GM19452 (cell line): ENCODE measurements around the gene CFAP97D2.
"Not testable (repeated sequence)": the region's sequence is repeated elsewhere in the genome, so short reads cannot be mapped to it uniquely, and the experiment has no call there.

Experiments used
- ATAC-seq: cut with Tn5 transposase; IDR thresholded peaks from one replicate; pipeline ENCODE4 v1.9.1; 2021; ENCODE audit not compliant: unreplicated experiment

CFAP97D2 gene

DNA sequence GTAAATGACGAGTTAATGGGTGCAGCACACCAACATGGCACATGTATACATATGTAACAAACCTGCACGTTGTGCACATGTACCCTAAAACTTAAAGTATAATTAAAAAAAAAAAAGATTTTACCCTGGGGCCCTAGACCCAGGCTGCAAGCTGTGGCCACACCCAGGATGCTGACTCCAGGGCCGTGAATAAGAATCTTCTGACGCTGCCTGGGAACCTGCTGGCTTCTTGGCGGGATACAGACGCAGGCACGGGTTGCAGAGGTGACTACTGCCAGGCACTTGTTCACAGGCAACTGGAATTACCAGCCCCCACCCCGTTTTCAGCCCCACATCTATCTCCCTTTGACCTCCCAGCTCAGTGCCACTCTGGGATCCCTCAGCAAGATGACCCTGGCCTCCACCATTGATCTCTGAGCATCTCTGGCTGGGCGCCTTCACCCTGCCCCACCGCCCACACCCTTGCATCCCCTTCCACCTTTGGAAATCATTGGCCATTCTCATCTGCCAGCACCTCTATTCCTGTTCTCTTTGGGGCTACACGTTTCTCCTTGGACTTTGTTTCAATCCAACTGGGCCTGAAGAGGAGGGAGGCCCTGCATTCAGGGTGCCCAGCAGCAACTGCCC, 21.1 kb upstream of the CFAP97D2 start:
- no peak for ATAC-seq

DNA sequence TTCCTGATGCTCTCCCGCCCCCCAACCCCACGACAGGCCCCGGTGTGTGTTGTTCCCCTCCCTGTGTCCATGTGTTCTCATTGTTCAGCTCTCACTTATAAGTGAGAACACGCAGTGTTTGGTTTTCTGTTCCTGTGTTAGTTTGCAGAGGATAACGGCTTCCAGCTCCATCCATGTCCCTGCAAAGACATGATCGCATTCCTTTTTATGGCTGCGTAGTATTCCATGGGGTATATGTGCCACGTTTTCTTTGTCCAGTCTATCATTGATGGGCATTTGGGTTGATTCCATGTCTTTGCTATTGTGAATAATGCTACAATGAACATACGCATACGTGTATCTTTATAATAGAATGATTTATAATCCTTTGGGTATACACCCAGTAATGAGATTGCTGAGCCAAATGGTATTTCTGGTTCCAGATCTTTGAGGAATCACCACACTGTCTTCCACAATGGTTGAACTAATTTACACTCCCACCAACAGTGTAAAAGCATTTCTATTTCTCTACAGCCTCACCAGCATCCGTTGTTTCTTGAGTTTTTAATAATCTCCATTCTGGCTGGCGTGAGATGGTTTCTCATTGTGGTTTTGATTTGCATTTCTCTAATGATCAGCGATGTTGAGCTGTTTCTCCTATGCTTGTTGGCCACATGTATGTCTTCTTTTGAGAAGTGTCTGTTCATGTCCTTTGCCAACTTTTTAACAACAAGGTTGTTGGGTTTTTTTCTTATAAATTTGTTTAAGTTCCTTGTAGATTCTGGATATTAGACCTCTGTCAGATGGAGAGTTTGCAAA, 20.0 kb upstream of the CFAP97D2 start:
- not testable (repeated sequence) for ATAC-seq

DNA sequence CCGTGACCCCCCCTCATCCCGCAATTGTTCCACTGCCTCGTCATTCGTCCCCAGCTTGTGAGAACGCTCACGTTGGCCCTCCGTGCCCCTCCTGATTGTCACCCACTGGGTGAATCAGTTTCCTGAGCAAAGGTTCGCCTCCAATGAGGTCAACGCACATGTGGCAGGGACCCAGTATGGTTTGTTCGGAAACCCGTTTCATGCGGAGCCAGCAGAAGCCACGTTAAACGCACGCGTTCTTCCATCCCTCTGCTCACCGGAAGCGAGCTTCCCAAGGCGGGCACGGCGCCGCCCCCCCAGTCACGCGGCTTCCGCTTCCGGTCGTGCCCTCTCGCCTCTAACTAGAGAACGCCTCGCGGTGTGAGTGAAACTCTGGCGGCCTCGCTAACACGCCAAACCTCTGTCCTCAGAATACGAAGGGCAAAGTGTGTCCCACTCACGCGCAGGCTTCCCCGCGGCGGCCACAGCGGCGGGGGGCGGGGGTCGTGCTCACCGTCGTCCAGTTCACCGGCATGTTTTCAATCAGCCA, 18.0 kb upstream of the CFAP97D2 start:
- no peak for ATAC-seq

DNA sequence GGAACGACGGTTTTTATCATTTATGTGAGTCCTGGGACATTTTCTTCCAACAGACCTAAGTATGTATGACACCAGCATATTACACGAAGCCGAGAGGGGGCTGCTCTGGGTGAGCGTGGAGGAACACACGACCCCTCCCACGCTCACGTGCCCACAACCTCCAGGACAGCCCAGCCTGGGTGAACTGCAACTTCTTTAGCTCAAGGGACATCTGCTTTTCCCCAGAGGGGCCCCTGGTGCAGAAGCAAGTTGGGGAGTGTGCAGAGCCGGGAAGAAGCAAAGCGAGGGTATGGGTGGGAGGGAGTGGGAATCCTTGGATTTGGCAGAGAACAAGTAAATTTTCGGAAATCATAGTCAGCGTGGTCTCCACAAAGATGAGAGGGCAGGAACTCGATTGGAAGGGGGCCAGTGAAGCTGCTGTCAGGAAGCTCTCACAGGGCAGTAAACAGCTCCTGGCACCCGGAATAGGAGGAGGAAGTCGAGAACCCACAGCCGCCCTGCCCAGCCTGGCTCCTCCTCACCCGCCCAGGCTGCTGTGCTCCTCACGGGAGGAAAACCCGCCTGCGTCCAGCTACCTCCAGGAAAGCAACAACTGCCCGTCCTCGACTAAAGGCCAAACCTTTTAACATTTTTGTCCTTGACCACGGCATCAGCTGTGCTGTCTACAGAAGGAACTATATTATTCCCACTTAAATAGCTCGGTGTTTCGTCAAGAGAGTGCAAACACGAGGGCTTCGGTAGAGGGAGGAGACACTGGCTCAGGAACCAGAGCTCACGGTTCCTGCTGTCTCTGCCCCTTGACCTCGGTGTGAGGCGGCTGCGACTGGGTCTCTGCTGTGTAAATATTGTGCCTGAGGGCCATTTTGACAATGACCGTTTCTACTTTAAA, 17.2 kb upstream of the CFAP97D2 start:
- no peak for ATAC-seq

DNA sequence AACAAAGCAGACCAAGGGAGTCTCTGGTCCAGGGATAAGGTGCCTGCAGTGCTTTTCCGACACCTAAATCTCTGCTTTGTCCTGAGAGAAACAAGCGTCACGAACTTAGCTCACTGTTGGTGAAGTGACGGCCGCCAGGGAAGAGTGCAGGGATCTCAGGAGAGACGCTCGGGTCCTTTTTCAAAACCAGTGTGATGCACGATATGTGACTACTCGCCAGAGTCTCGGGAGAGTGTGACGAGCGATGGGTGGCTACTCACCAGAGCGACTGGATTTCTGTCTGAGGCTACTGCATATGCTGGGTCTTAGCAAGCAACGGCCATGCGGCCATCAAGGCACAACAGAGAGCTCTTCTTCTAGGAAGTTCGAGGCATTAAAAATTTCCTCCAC, 16.5 kb upstream of the CFAP97D2 start:
- ATAC-seq: no peak

DNA sequence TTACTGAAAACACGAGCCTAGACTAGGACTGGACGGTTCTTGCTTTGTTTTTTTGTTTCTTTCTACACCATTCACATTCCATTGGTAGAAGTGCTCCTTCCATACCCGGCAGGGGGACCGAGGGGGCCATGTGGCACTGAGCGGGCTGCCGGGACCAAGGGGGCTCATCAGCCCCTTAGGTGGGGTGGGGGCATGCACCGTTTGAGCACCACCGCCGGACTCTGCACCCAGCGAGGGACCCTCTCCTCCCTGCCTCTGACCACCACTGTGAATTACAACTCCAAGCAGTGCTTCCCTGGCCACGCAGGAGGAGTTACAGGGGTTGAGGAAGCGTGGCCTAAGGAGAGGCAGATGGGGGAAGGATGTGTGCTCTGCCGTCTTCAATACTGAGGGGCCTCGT, 15.0 kb upstream of the CFAP97D2 start:
- no peak for ATAC-seq

DNA sequence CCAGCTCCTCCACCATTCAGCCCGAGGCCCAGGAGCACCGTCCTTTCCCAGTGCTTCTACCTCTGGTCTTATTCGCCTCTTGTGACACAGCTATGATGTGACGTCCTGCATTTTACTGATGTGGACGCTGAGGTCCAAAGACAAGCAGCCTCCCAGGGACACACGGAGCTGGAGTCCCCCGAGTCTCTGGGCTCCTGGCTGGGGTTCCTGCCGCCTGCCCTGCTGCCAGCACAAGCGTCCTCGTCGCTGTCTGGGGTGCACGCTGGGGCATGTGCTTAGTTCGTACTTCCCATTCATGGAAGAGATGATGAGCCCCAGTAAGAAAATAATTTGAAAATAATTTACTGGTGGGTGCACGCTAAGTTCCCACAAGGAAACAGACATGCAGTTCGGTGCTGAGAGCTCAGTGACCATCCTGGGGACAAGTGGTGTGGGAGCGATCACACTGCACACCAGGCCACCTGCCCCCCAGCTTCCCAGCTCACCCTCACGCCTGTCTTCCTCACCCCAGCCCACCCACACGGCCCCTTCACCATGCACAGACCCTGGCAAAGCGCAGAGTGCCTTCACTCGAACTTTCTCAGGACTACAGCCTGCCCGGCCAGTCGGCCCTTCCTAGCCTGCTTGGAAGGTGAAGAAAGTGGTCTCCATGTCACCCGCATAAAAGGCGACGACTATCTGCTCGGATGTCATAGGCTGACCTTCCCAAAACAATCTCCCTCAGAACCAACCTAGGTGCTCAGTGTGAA, 14.2 kb upstream of the CFAP97D2 start:
- ATAC-seq: no peak

DNA sequence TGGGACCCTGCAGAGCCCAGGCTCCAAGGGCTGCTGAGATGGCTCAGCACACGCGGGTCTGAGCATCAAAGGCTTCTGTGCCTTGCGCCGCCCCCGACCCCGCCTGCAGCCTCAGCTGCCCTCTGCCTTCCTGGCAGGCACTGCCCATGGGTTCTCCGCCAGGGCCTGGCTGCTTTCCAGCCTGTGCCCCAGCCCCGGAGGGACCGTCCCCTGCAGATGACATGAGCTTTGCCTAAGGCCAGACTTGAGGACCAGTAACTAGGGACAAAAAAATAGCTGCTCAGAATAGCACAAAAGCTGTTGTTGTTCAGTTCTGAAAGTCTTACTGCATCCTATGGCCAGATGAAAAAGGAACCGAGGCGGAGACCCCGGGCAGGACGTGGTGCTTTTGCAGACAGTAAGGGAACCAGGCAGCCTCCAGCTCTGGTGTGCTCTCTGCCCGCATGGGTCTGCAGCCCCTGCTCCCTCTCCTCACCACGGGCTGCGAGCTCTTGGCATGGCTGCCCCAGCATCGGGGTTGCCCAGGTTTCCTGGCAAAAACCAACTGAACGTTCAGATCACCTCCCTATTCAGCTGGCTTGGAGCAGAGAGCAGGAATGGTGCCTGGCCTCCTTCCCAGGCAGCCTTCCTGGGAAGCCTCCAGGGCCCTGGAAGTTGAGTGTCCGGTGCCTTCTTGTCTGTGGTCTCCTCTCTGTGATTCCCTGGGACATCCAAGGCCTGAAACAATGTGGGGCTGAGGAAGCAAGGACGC, 12.5 kb upstream of the CFAP97D2 start:
- no peak for ATAC-seq

DNA sequence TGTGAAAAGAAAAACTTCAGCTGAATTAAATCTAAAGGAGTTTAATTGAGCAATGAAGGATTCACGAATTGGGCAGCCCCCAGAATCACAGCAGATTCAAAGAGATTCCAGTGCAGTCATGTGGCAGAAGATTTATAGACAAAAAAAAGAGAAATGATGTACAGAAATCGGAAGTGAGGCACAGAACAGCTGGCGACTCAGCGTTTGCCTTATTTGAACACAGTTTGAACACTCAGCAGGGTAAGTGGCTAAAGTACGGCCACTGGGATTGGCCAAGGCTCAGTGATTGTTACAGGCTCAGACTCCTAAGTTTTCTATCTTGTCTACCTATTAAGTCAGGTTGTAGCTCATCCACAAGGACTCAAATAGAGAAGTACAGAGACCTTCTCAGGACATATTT, 11.6 kb upstream of the CFAP97D2 start:
- no peak for ATAC-seq

DNA sequence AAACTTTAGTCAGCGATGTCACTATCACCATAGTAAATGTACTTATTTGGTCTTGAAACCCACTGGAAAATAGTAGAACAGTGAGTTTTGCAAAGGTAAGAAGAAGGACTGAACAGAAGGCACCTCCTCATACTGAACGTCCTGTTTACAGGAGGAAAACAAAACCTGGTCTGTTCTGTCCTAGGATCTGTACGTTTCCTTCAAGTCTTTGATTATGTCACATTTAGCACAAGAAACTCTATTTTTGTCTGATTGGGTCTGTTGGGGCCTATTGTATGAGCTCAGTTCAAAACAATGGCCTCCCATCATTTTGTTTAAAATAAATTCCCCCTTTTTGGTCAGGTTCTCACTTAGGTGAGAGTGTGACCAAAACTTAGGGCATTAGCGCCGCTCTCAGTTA, 11.2 kb upstream of the CFAP97D2 start:
- no peak for ATAC-seq

DNA sequence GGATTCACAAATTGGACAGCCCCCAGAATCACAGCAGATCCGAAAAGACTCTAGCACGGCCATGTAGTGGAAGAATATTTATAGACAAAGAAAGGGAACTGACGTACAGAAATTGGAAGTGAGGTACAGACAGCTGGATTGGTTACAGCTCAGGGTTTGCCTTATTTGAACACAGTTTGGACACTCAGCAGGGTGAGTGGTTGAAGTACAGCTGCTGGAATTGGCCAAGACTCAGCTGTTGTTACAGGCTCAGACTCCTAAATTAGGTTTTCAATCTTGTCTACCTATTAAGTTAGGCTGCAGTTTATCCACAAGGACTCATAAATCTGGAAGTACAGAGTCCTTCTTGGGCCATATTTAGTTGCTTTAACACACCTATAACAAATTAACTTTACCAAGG, 5.8 kb upstream of the CFAP97D2 start:
- no peak for ATAC-seq

DNA sequence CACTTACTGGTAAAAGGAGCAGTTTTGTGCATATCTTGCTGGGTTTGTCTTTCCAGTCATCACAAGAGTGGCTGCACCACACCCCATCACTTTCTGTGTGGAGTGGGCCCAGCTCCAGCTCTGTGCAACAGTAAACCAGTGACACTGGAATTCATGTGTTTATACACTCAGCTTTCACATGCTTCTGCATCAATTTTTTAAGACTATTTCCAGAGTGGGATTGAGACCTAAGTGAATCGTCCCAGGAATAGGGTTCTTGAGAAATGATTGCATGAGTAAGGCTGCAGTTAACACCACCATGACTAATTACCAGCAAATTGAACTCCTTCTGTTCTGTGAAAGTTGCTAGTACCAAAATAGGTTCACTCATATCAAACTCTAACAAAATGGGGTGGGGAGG, 5.3 kb upstream of the CFAP97D2 start:
- ATAC-seq: no peak

DNA sequence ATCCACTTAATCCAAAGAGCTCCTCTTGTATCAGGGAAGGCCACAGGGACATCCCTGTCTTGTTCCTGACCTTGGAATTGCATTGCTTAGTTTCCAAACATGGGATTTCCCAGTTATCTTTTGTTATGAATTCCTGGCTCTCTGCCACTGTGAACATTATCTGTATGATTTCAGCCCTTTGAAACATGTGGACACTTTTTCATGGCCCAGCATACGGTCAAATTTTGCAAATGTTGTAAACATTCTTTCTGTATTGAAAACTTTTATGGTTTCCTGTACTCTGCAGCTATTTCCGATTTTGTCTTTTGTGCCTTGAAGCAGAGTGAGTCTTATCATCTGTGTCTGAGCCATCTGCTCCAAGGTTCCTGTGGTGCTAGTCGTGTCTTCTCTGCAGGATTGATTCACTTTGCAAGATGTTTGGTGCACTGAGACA, 4.5 kb upstream of the CFAP97D2 start:
- no peak for ATAC-seq

DNA sequence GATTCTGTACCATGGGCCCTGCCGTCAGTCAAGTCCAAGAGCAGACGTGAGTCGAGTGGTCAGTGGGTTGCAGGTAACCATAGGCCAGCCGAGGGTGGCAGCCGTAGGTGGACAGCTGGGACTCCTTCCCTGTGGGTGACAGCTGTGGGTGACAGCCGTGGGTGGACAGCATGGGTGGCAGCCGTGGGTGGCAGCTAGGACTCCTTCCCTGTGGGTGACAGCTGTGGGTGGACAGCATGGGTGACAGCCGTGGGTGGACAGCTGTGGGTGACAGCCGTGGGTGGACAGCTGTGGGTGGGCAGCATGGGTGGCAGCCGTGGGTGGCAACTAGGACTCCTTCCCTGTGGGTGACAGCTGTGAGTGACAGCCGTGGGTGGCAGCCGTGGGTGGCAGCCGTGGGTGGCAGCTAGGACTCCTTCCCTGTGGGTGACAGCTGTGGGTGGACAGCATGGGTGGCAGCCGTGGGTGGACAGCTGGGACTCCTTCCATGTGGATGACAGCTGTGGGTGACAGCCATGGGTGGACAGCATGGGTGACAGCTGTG, 2.6 kb upstream of the CFAP97D2 start:
- ATAC-seq: not testable (repeated sequence)

DNA sequence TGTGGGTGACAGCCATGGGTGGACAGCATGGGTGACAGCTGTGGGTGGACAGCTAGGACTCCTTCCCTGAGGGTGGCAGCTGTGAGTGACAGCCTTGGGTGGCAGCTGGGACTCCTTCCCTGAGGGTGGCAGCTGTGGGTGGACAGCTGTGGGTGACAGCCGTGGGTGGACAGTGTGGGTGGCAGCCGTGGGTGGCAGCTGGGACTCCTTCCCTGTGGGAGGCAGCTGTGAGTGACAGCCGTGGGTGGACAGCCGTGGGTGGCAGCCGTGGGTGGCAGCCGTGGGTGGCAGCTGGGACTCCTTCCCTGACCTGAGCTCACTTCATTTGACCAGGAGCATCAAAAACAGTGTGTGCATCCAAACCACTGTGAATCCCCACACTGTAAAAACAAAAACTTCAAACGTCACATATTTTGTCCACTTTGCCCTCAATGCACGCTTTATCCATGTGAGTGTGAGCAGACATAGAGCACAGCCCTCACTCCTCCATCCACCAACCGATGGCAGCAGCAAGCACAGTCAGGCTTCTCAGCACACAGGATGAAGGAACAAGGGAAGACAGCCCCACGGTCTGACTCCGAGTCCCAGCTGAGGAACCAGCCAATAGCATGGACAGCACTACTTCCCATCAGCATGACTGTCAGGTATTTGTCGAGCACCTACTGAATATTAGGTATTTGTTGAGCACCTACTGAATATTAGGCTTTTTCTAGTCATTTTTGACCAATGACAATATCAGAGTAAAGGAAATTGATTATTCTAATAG, 1.6 kb upstream of the CFAP97D2 start:
- ATAC-seq: no peak

DNA sequence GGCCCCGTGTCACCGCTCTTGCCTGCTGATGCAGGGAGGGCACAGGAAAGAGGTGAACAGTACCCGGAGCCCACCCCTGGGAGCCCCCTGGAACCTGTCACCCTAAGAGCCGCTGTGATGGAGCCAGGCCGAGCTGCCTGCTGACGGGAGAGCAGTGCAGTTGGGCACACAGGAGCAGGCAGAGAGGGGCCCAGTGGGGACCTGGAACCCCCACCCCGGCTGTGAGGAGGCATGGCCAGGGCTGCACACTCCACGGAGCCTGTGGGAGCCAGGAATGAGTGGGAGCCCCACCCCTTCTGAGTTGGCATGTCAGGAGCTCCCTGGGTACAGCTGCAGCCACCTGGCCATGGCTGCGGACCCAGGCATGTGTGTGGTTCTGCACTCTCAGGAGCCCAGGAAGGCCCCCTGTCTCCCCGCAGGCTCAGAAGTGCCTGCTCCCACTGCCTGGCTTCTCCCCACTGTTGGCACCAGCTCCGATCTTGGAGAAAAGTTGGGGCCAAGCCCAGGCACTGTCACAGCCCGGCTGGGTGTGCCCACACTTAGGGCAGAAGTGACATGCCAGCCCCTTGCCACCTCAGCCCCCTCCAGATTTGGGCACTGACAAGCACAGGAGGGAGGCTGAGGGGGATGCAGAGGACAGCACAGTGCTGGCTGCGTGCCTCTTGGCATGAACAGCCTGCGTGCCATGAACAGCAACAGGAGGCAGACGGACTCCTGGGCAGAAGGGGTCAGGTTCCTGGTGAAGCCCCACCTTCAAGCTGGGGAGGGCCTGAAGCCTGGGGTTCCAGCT, 6.3 kb downstream of the CFAP97D2 start:
- no peak for ATAC-seq

DNA sequence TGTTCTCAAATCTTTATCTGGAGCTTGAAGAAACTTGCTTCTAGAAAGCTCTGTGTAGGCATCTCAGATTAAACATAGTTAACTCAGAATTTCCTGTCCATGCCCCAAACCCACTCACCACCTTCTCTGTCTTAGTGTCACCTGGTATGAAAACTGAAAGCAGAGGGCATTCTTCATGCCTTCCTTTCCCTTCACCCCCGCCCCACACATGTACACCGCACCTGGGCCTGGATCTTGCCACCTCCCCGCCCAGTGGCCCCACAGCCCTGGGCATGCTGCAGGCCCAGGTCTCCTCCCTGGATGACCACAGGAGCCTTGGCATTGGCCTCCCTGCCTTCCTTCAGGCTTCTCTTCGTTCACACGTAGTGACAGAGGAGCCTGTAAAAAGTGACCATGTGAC, 15.8 kb downstream of the CFAP97D2 start:
- ATAC-seq: no peak

DNA sequence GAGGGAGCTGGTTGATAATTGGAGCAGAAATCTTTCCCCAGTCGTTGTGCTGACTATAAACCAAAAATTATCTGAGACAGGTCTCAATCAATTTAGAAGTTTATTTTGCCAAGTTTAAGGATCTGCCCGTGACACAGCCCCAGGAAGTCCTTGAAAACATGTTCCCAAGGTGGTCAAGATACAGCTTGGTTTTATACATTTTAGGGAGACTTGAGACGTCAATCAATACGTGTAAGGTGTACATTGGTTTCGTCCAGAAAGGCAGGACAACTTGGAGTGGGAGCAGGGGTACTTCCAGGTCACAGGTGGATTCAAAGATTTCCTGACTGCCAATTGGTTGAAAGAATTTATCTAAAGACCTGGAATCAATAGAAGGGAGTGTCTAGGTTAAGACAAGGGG, 17.6 kb downstream of the CFAP97D2 start:
- no peak for ATAC-seq
